HCT116 (cell line): Measurements from ENCODE around the gene RRAGC.

Experiments used
- CTCF ChIP-seq, 3 experiments: fragments of 200-600 bp in 1 of 3; sonication (generic) in 1 of 3; IDR thresholded peaks in 2 of 3; conservative IDR thresholded peaks in 1 of 3; 2 replicates each; pipeline ENCODE4 v1.5.1; 2012 to 2017; ENCODE audit warnings: low read depth in 2 of 3, low read length in 2 of 3, antibody characterized with exemption in 1 of 3, borderline replicate concordance in 1 of 3, control low read depth in 1 of 3, mild to moderate bottlenecking in 1 of 3, mixed read lengths in 1 of 3, mixed run types in 1 of 3, moderate library complexity in 1 of 3; ENCODE audit not compliant: insufficient read depth in 1 of 3
- POLR2A ChIP-seq: IDR thresholded peaks from 2 replicates; pipeline ENCODE4 v1.7.0; 2011; ENCODE audit warnings: borderline replicate concordance; ENCODE audit not compliant: insufficient read depth, insufficient read length; ENCODE audit errors: extremely low read depth
- SIN3A ChIP-seq: IDR thresholded peaks from 2 replicates; pipeline ENCODE4 v1.6.1; 2012; ENCODE audit warnings: low read depth

- no peak for TF ChIP-seq SIN3A
- no peak for TF ChIP-seq CTCF (IDR thresholded peaks at IDR 0.05 in 2 of 3, conservative IDR thresholded peaks at IDR 0.05 in 1 of 3; ENCODE audit: borderline replicate concordance in 1 of 3, insufficient read depth in 1 of 3, low read depth in 2 of 3, low read length in 2 of 3)
- no peak for TF ChIP-seq POLR2A
Measured at GRCh38 chr1:38905985-38906384, 46.4 kb upstream of the RRAGC start.
